PFSK-1 (cell line): ENCODE data around the gene ESM1.

Source experiments
- POLR2AphosphoS5 ChIP-seq: IDR thresholded peaks from 2 replicates; pipeline ENCODE4 v1.6.1; 2012; ENCODE audit warnings: low read depth, mild to moderate bottlenecking, control low read depth, low read length, moderate library complexity
- SIN3A ChIP-seq: IDR thresholded peaks from 2 replicates; pipeline ENCODE4 v1.6.1; 2012; ENCODE audit warnings: mild to moderate bottlenecking, low read length, moderate library complexity, borderline replicate concordance; ENCODE audit not compliant: insufficient read depth

GRCh38 chr5:55030676-55031369, 45.4 kb upstream of the ESM1 start:
- TF ChIP-seq SIN3A (no peak), POLR2AphosphoS5 (no peak)
